Heart right ventricle (tissue), 16 donors: ENCODE measurements around the gene RASGRP2. TPM values are rescaled to one million over a fixed set of nuclear protein-coding genes. Genes with fewer than 3 reads are reported as not detected.

Source experiments
- ATAC-seq, 8 donors: fragments of 200-7000 bp; cut with Tn5 transposase; one replicate each; pipeline ENCODE4 v1.9.1; 2020; ENCODE audit warnings: mild to moderate bottlenecking in 8 of 8, moderate library complexity in 8 of 8, moderate number of reproducible peaks in 1 of 8
- DNase-seq, 2 donors: peaks; one replicate each; pipeline ENCODE4 v3.0.0-alpha.2; 2020
- H3K27ac ChIP-seq, 10 donors: fragments of 200-600 bp; sonication (generic) in 2 of 10; one replicate each; pipeline versions ENCODE4 v1.5.0 to v1.8.0; 2020 to 2022; ENCODE audit warnings: mild to moderate bottlenecking in 3 of 10
- H3K27me3 ChIP-seq, 7 donors: fragments of 200-600 bp; one replicate each; pipeline ENCODE4 v1.8.0; 2021 to 2022; ENCODE audit warnings: mild to moderate bottlenecking in 2 of 7
- H3K36me3 ChIP-seq, 9 donors: fragments of 200-600 bp; sonication (generic) in 1 of 9; one replicate each; pipeline versions ENCODE4 v1.5.0 to v1.8.0; 2020 to 2022; ENCODE audit warnings: mild to moderate bottlenecking in 2 of 9
- H3K4me1 ChIP-seq, 9 donors: fragments of 200-600 bp; sonication (generic) in 1 of 9; one replicate each; pipeline versions ENCODE4 v1.5.0 to v1.8.0; 2020 to 2022; ENCODE audit warnings: mild to moderate bottlenecking in 4 of 9
- H3K4me3 ChIP-seq, 10 donors: fragments of 200-600 bp; sonication (generic) in 2 of 10; one replicate each; pipeline versions ENCODE4 v1.5.0 to v1.8.0; 2020 to 2022; ENCODE audit warnings: mild to moderate bottlenecking in 7 of 10, moderate library complexity in 2 of 10
- H3K9me3 ChIP-seq, 11 donors: fragments of 200-600 bp in 10 of 11; sonication (generic) in 2 of 11; one replicate each; pipeline versions ENCODE4 v1.5.0 to v1.8.0; 2013 to 2022; ENCODE audit warnings: mild to moderate bottlenecking in 2 of 11, control low read depth in 1 of 11, moderate library complexity in 1 of 11
- WGBS, 2 donors: extraction: QIAGEN DNeasy Blood & Tissue Kit; methylation state at CpG; one replicate each; pipeline ENCODE4 v1.1.7; 2013; ENCODE audit warnings: inconsistent platforms in 1 of 2; 5-methylcytosine and 5-hydroxymethylcytosine counted together
- intact Hi-C, 10 donors: fragments of 100-400 bp; cut with DNase I; formaldehyde crosslinking; loops; one replicate each; pipeline versions ENCODE4 v1.11.1 to v1.14.2; 2022
- polyA plus RNA-seq, 2 donors: library from polyadenylated mRNA; stranded (reverse); fragments of 200-250 nt; gene quantifications; one replicate each; pipeline ENCODE4 v1.2.3, GENCODE V29; 2013
- total RNA-seq, 10 donors: library from RNA; stranded (reverse); fragmentation: NEBNext Ultra II Directional in 3 of 10; extraction: Animal tissue kit (Norgen Biotek cat#: 25700) in 3 of 10; gene quantifications; one replicate each; pipeline versions ENCODE4 v1.2.1 to v1.2.4, GENCODE V29; 2021 to 2023
- TF ChIP-seq, protein P1 (sequence below), 9 donors: fragments of 200-600 bp; sonication (generic) in 2 of 9; IDR thresholded peaks; one replicate each; pipeline versions ENCODE4 v1.5.0 to v1.8.0; 2021 to 2022; ENCODE audit warnings: antibody characterized with exemption in 9 of 9, mild to moderate bottlenecking in 5 of 9, moderate library complexity in 1 of 9
- donor health status: Arrhythmogenic right ventricular cardiomyopathy.
- donor health status: ischemic (EF 13 %, LVEDD 7.1; RV severe dilation, severe dysfunction).
- donor health status: healthy with polysubstance abuse.
- donor health status: DM: no; HTN: yes; CAD: no.
- donor health status: DM: no; HTN: no; CAD: no.
- donor health status: ischemic (EF 25% LVEDD 6.9; RV normal size, moderate dysfunction).
- donor health status: ischemic (EF 25% LVEDD 5.7; RV mildly dilated, moderate dysfunction).
- donor health status: healthy.
- donor health status: DM: yes; HTN: yes; CAD: no.
- donor health status: Ischemic cardiomyopathy.
- donor health status: ischemic (EF 35%, LVEDD 5.7; RV mildly dilated, moderate dysfunction).
- donor health status: nonischemic (EF 11% LVEDD 7.7; RV severe dilation, severe dysfunction).
- donor health status: DM: yes; HTN: yes; CAD: no.
- donor health status: PGD.
- donor health status: ischemic (EF 29% LVEDD 5.4; RV normal size, mild dysfunction).
- donor health status: nonischemic (EF 23%, LVEDD 6.1; RV moderate dilation, normal function).

RASGRP2 gene
- total and polyA plus RNA-seq, 12 donors: 18.9 to 128 (median 27.3) TPM

DNA sequence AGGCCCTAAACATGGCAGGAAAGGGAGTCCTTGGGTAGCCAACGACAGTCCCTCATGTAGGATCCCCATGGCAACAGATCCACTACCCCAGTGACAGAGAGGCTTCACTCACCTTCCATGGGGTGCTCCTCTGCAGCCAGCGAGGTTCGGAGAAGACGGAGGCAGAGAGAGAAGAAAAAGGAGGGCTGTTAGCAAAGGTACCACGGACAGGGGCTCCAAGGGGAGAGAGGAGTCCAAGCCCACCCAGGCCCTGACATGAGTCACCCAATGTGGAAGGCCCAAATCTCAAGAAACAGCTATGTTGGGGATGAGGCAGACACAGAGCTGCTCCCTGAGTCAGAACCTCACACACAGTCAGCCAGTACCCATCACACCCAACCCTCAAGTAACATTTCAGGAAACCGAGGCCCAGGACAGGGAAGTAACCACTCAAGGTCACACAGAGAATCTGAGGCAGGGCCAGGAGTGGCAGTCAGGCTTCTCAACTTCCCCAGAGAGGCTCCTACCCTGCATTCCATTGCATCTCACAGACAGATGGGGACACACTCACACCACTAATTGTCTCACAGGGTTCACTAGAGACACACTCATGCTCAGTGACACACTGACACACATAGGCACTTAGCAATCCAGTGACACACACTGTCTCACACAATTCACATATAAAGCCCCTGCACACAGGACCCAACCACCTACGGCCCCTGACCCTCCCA is 46.1 kb downstream of the RASGRP2 start:
- intact Hi-C loops: no loop called here

DNA sequence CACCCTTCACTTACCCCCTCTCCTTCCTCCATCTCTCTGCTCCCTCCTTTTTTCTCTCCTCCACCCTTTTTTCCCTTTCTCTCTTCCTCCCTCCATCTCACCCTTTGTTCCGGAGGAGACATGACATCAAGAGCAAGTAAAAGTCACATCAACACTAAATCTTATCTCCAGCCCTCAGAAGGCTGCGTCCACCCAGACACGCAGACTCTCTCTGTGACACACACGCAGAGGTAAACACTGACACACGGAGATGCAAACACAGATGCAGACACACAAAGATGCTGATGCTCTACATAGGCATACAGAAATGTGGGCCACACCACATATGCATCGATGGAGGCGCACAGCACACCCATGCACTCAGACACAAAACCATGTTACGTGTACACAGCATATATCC is 47.9 kb downstream of the RASGRP2 start:
- Histone ChIP-seq H3K36me3 (no peaks in the 10 kb centered on the region), H3K27ac (no peak overlapping the region), H3K27me3 (peaks cover 0 to 35% (median 30%) of the 10 kb centered on the region in 7 donors), H3K9me3 (no peaks in the 10 kb centered on the region), H3K4me3 (no peak overlapping the region), H3K4me1 (no peaks in the 10 kb centered on the region)
- WGBS, 2 donors: 84 to 87% methylated on average over 8 of the region's 8 CpGs
- TF ChIP-seq, protein P1, sequence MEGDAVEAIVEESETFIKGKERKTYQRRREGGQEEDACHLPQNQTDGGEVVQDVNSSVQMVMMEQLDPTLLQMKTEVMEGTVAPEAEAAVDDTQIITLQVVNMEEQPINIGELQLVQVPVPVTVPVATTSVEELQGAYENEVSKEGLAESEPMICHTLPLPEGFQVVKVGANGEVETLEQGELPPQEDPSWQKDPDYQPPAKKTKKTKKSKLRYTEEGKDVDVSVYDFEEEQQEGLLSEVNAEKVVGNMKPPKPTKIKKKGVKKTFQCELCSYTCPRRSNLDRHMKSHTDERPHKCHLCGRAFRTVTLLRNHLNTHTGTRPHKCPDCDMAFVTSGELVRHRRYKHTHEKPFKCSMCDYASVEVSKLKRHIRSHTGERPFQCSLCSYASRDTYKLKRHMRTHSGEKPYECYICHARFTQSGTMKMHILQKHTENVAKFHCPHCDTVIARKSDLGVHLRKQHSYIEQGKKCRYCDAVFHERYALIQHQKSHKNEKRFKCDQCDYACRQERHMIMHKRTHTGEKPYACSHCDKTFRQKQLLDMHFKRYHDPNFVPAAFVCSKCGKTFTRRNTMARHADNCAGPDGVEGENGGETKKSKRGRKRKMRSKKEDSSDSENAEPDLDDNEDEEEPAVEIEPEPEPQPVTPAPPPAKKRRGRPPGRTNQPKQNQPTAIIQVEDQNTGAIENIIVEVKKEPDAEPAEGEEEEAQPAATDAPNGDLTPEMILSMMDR (IDR thresholded peaks at IDR 0.05): no peak
- intact Hi-C loops: no loop called here
- no peak for DNase-seq
- ATAC-seq: no peak

More for the DNA sequence above, 46.1 kb downstream of the RASGRP2 start:
- Histone ChIP-seq H3K9me3 (no peaks in the 10 kb centered on the region), H3K27ac (no peak overlapping the region), H3K4me3 (no peak overlapping the region), H3K4me1 (no peaks in the 10 kb centered on the region), H3K36me3 (no peaks in the 10 kb centered on the region), H3K27me3 (peaks cover 0 to 32% (median 25%) of the 10 kb centered on the region in 7 donors)
- no peak for DNase-seq
- 77 to 85% methylated on average over 7 of the region's 7 CpGs for WGBS, 2 donors
- ATAC-seq: no peak
- TF ChIP-seq, protein P1 (IDR thresholded peaks at IDR 0.05): no peak

DNA sequence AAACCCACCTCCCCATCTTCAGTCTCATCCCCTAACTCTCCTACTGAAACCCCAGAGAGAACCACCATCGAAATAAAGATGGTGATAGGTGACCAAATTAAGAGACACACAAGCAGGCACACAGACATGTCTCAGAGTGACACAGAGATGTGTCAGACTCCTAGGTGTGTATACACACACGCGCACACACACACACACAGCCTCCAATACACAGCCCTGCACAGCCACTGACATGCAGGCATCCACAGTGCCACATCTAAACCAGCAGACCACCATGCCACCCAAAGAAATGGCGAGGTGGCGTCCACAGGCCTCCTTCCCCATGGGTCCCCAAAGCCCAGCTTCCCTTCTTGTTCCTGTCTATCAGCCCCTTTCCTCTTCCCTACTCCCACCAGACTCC is 48.4 kb downstream of the RASGRP2 start:
- intact Hi-C loops: no loop called here
- no peak for DNase-seq
- H3K9me3 ChIP-seq: no peaks in the 10 kb centered on the region
- no peak for ATAC-seq
- no peak overlapping the region for H3K4me3 ChIP-seq
- WGBS, 2 donors: 94 to 97% methylated on average over 5 of the region's 5 CpGs
- TF ChIP-seq, protein P1 (IDR thresholded peaks at IDR 0.05): no peak
- H3K36me3 ChIP-seq: no peaks in the 10 kb centered on the region
- no peak overlapping the region for H3K27ac ChIP-seq
- H3K4me1 ChIP-seq: no peaks in the 10 kb centered on the region
- peaks cover 0 to 35% (median 30%) of the 10 kb centered on the region in 7 donors for H3K27me3 ChIP-seq

DNA sequence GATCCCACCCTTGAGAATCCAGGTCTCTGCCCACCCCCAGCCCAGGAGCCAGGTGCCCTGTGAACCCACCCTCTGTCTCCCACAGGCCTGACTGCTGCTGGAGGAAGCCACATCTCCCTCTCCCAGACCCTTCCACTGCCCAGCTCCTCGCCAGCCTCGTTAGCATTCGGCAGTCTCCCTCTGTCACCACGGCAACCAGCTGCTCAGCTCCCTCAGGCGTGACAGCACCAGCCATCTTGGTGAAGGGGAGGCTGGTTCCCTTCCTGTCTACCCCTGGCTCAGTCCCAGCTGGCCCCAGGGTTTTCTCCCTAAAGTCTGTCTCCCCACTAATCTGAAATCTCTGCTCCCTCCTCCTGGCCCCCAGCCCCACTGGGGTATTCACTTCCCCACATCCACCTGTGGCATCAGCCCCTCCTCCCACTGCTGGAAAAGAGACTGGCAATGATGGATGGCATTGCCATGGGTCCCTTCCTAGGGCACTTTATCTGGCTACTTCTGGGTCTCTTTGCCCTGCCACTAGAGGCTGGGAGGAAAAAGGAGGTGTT is 49.0 kb downstream of the RASGRP2 start:
- ATAC-seq (no peak), DNase-seq (no peak)
- TF ChIP-seq, protein P1 (IDR thresholded peaks at IDR 0.05): no peak
- WGBS, 2 donors: 48 to 49% methylated on average over 5 of the region's 5 CpGs
- no peak overlapping the region for H3K4me3 ChIP-seq
- H3K4me1 ChIP-seq: peaks cover 0 to 3% (median 0%) of the 10 kb centered on the region in 9 donors
- peaks cover 0 to 35% (median 30%) of the 10 kb centered on the region in 7 donors for H3K27me3 ChIP-seq
- no peak overlapping the region for H3K27ac ChIP-seq
- H3K9me3 ChIP-seq: no peaks in the 10 kb centered on the region
- intact Hi-C loops: no loop called here
- no peaks in the 10 kb centered on the region for H3K36me3 ChIP-seq
